Measurements from ENCODE around the gene PRAC2.
"Not testable (repeated sequence)": the region's sequence is repeated elsewhere in the genome, so short reads cannot be mapped to it uniquely, and the experiment has no call there.

The PRAC2 gene

GRCh38 chr17:48722915-48723422 is at the start of gene PRAC2:
Gene PRAC2 (plus strand): TSS chr17:48723185. CDS start chr17:48724411, 1,226 bp downstream.
- DNase-seq, result peak; percentile 54

GRCh38 chr17:48676963-48677558 is 45.9 kb upstream of the PRAC2 start:
- DNase-seq, result no peak

- DNase-seq, result peak; percentile 38
These were observed 44.6 kb upstream of the PRAC2 start for GRCh38 chr17:48678141-48678971.

- no peak for DNase-seq
These were observed 43.4 kb upstream of the PRAC2 start for GRCh38 chr17:48679385-48680096.

GRCh38 chr17:48681609-48682008 is 41.4 kb upstream of the PRAC2 start:
- no peak for DNase-seq

GRCh38 chr17:48690655-48691054 is 32.3 kb upstream of the PRAC2 start:
- DNase-seq, result no peak

GRCh38 chr17:48692049-48692448 is 30.9 kb upstream of the PRAC2 start:
- no peak for DNase-seq

- no peak for DNase-seq
These were observed 29.8 kb upstream of the PRAC2 start for GRCh38 chr17:48693178-48693577.

GRCh38 chr17:48701864-48702532 is 21.0 kb upstream of the PRAC2 start:
- no peak for DNase-seq

- DNase-seq, result no peak
These were observed 18.4 kb upstream of the PRAC2 start for GRCh38 chr17:48704361-48705248.

- DNase-seq, result no peak
These were observed 11.9 kb upstream of the PRAC2 start for GRCh38 chr17:48711128-48711527.

GRCh38 chr17:48715496-48716399 is 7.2 kb upstream of the PRAC2 start:
- peak; percentile 59 for DNase-seq

GRCh38 chr17:48716549-48716948 is 6.4 kb upstream of the PRAC2 start:
- DNase-seq, result not testable (repeated sequence)

- DNase-seq, result no peak
These were observed 5.4 kb upstream of the PRAC2 start for GRCh38 chr17:48717367-48718226.

- no peak for DNase-seq
These were observed 4.7 kb upstream of the PRAC2 start for GRCh38 chr17:48718227-48718760.

- no peak for DNase-seq
These were observed 4.0 kb upstream of the PRAC2 start for GRCh38 chr17:48718761-48719641.

GRCh38 chr17:48719642-48720265 is 3.2 kb upstream of the PRAC2 start:
- DNase-seq, result no peak

Measured in MV-4-11 (cell line).